GM12878 (cell line): ENCODE measurements around the gene OR10G8.

Experiments used
- CBFB ChIP-seq: IDR thresholded peaks from 2 replicates; pipeline ENCODE4 v1.6.1; 2016; ENCODE audit warnings: antibody characterized with exemption, low read depth
- GABPA ChIP-seq: IDR thresholded peaks from 2 replicates; pipeline ENCODE4 v1.6.1; 2014; ENCODE audit warnings: antibody characterized with exemption, low read depth, mild to moderate bottlenecking, inconsistent platforms
- HDAC2 ChIP-seq: fragments of 200-600 bp; sonication (generic); IDR thresholded peaks from 2 replicates; pipeline ENCODE4 v1.6.1; 2017
- POLR2AphosphoS5 ChIP-seq: IDR thresholded peaks from 2 replicates; pipeline ENCODE4 v1.6.1; 2011; ENCODE audit warnings: mild to moderate bottlenecking, low read length, inconsistent platforms
- SPI1 ChIP-seq: IDR thresholded peaks from 2 replicates; pipeline ENCODE4 v1.6.1; 2011; ENCODE audit warnings: low read depth, mild to moderate bottlenecking, low read length, moderate library complexity, borderline replicate concordance; ENCODE audit not compliant: insufficient read depth
- WRNIP1 ChIP-seq: IDR thresholded peaks from 2 replicates; pipeline ENCODE4 v1.6.1; 2011; ENCODE audit warnings: low read depth, low read length, improper control_type of control experiment, borderline replicate concordance
- TF ChIP-seq, protein P1 (sequence below): IDR thresholded peaks from 2 replicates; pipeline ENCODE4 v1.6.1; 2011; ENCODE audit warnings: low read depth, low read length, improper control_type of control experiment, borderline replicate concordance
- TF ChIP-seq, protein P2 (sequence below), 3 experiments: IDR thresholded peaks in 2 of 3; conservative IDR thresholded peaks in 1 of 3; 2 replicates each; pipeline ENCODE4 v1.5.1; 2011; ENCODE audit warnings: low read depth in 3 of 3, low read length in 3 of 3, mild to moderate bottlenecking in 3 of 3, control low read depth in 2 of 3, moderate library complexity in 2 of 3, inconsistent platforms in 1 of 3, mixed read lengths in 1 of 3; ENCODE audit not compliant: control insufficient read depth in 2 of 3, insufficient read depth in 1 of 3; ENCODE audit errors: extremely low read depth in 1 of 3

DNA sequence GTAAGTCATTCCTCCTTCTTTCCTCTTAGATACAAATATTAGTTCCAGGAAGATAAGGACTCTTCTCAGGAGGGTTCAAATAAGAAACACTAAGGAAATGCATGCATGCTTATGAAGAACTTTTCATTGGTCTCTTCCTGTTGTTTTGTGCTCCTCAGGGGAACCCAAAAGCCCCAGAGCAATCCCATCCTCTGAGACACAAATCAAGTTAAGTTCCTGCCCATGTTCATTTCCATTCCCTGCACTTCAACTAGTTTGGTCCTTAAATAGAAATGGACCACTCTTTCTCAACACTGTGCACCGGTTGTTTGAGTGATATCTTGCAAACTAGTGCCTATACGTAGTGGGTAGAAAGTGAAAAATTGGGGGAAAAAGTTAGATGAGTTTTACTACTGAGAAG, 13.9 kb upstream of the OR10G8 start, which contains the start of gene OR10G4:
- TF ChIP-seq, protein P1, sequence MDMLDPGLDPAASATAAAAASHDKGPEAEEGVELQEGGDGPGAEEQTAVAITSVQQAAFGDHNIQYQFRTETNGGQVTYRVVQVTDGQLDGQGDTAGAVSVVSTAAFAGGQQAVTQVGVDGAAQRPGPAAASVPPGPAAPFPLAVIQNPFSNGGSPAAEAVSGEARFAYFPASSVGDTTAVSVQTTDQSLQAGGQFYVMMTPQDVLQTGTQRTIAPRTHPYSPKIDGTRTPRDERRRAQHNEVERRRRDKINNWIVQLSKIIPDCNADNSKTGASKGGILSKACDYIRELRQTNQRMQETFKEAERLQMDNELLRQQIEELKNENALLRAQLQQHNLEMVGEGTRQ = no peak
- TF ChIP-seq SPI1 (no peak), POLR2AphosphoS5 (no peak), GABPA (no peak), HDAC2 (no peak), WRNIP1 (no peak), CBFB (no peak)
- TF ChIP-seq, protein P2, sequence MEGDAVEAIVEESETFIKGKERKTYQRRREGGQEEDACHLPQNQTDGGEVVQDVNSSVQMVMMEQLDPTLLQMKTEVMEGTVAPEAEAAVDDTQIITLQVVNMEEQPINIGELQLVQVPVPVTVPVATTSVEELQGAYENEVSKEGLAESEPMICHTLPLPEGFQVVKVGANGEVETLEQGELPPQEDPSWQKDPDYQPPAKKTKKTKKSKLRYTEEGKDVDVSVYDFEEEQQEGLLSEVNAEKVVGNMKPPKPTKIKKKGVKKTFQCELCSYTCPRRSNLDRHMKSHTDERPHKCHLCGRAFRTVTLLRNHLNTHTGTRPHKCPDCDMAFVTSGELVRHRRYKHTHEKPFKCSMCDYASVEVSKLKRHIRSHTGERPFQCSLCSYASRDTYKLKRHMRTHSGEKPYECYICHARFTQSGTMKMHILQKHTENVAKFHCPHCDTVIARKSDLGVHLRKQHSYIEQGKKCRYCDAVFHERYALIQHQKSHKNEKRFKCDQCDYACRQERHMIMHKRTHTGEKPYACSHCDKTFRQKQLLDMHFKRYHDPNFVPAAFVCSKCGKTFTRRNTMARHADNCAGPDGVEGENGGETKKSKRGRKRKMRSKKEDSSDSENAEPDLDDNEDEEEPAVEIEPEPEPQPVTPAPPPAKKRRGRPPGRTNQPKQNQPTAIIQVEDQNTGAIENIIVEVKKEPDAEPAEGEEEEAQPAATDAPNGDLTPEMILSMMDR (IDR thresholded peaks at IDR 0.05 in 2 of 3, conservative IDR thresholded peaks at IDR 0.05 in 1 of 3; ENCODE audit: control insufficient read depth in 2 of 3, extremely low read depth in 1 of 3, insufficient read depth in 1 of 3, low read depth in 3 of 3, low read length in 3 of 3) = no peak
